ENCODE data around the gene EIF3M.

GRCh38 chr11:32573228-32573627 lies 10.4 kb upstream of the EIF3M start:
- no peak for TF ChIP-seq POLR2A (IDR thresholded peaks at IDR 0.05)
- TF ChIP-seq CTCF (IDR thresholded peaks at IDR 0.05) = no peak
